Activated T-cell treated with anti-CD3 and anti-CD28 coated beads, Interleukin-2, amount 50 U/mL, for 1 hour (primary cell): ENCODE data around the gene PKNOX2.

Experiments
- DNase-seq: peaks from one replicate; pipeline ENCODE4 v3.0.0-alpha.2; 2020

PKNOX2 gene

DNA sequence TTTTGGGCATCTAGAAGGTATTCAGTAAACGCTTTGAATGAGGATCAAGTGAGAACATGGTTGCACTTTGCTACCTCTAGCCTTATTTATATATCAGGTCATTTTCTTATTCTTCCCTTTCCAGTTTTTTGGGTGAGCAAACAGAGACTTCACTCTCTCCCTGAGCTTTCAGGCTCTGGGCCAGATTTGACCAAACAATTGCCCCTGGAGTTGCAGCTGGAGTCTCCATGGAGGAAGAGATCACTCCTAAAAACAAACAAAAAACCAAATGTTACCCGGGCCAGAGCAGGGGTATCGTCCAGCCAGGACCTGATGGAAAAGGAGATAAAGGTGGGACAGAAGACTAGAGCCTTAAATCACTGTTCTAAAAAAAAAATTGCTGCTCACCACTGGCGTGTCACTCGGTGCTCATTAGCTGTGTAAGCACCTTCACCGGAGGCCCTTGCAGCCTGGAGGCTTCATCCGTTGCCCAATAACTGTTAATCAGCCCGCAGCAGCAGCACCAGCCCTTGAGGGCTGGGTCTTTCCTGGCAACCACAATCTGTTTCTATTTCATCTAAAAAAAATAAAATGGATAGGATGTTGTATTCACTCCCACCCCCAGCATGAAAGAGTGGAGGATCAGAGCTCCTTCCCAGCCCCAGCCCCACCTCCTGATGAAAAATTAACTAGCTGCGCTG, 125.0 kb downstream of the PKNOX2 start:
- DNase-seq, result no peak

DNA sequence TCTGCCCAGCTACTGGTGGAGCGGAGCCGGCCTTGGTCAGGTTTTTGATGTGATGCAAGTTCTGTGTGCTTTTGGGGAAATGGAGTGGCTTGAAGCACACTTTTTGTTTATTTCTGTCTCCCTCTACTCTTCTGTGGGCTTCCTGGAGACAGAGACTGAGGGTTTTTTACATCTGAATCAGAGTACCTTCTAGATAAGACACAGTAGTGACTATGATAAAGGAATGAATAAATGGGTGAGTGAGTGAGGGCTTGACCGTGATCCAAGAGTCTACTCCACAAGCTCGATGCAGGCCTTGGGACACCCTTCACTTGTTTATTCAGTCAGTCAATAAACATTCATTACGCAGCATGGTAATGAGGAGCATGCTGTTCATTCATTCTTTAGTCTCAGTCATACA, 125.7 kb downstream of the PKNOX2 start:
- DNase-seq, result no peak

DNA sequence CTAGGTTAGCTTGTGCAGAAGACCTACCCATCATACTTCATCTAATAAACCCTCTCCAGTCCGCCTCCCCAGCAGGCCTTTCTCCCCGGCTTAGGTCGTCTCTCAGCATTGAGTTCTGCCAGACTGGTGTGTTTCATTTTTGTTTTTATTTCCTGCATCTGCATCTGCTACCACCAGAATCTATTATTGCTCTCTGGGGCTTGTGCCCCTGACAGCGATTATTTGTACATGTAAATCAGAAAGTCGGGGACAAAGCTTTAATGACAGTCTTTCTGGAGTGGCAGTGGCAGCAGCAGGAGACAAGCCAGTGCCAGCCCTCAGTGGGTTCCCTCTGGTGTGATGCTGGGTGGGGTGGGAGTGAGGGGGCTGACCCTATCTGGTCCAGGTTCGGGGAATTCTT, 127.5 kb downstream of the PKNOX2 start:
- DNase-seq, result no peak

DNA sequence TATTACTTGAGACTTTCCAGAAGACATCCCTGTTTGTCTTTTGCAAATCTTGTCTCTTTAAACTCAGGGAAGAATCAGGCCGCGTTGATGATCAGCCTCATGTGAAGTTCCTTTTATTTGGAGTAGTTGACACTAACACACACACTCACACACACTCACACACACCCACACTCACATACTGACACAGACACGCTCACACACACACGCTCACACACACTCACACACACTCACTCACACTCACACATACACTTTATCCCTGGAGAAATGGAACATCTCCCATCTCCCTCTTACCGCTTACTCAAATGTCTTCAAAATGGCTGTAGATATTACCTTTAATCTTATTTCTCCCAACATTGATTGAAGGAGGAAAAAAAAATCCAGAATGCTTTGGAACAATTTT, 129.0 kb downstream of the PKNOX2 start:
- no peak for DNase-seq

DNA sequence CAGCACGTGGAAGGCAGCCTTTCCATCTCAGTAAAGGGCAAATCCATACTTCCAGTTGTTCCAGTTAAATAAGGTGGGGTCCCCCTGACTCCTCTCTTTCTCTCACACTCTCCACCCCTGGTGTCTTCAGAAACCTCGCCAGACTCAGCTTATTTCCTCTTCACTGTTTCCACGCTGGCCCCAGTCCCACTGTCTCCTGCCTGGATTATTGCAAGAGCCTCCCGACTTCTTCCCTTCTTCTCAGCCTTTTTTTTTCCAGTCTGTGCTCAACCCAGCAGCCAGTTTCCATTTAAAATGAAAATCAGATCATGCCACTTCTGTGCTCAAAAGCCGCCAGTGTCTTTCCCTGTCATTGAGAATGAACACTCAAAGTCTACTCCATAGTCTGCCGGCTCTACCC, 131.4 kb downstream of the PKNOX2 start:
- DNase-seq, result no peak

DNA sequence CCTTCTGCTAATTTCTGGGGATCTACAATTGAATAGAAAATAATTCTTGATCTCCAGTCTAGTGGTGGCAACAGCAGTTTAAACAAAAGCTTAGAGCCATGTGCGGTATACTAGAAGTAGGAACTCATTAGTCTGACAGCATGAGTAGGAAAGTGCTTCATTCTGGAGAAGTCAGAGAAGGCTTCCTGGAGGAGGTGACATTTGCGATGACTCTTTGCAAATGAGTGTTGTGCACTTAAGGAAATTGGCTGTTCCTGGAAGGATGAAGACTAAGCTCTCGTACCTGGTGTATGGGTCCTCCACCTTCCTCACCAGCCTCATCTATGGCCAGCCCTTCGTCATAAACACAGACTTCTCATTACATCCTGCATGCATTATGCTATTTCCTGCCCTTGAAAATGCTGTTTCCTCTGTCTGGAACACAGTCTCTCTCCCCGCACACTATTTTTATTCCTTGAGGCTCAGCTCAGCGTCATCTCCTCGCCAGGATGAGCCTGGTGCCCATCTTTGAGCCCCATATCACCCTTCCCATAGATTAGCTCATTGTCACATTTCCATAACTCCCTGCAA, 132.9 kb downstream of the PKNOX2 start:
- DNase-seq, result no peak

DNA sequence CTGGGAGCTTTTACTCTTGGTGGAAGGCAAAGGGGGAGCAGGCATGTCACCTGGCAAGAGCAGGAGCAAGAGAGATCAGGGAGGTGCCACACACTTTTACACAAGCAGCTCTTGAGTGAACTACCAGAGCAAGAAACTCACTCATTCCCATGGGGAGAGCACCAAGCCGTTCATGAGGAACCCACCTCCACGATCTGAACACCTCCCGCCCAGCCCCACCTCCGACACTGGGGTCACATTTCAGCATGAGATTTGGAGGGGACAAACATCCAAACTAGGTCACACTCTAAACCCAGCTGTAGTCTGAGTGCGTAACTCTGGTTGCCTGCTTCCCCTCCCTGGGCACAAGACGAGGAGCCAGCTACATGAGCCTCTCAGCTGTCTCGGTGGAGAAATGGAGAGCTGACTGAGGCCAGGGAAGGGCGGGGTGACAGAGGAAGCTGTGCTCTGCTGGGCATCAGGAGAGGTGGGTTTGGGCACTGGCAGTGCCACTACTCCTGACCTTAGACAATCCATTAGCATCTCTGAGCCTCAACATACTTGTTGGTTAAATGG, 134.6 kb downstream of the PKNOX2 start:
- no peak for DNase-seq

DNA sequence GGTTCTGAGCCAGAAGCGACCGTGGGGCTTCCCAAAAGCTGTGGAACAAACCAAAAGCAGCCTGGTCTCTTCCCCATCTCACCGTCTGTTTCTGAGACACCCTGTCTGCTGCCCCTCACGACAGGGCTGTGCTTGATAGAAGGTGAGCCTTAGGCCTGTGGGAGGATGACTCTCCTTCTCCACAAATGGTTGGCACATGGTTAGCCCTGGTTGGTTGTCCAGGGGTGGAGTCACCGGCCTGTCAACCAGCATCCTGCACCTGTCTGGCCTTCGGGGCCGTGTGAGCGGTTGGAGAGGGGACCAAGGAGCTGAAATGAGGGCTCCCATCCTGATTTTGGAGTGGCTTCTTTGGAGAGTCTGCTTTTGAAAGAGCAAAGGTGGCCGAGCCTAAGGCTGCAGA, 135.3 kb downstream of the PKNOX2 start:
- DNase-seq, result no peak

DNA sequence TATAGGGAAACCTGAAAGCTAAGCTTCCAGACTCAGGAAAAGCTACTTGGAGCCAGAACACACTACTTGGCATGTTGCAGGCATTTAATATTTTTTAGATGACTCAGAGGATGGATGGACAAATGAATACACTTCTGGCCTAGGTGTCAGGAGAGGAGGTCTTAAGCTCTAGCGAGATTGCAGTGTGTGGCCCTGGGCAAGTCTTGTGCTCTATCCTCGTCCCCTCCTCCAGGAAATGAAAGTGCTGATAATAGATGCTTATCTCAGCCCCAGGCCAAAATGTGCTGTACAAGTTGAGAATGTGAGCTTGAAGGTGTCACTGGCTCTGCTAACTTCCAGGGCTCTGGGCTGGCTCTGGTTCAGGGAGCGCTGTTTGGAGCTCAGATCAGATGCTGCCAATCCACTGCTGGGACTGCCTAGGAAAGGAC, 136.3 kb downstream of the PKNOX2 start:
- no peak for DNase-seq

DNA sequence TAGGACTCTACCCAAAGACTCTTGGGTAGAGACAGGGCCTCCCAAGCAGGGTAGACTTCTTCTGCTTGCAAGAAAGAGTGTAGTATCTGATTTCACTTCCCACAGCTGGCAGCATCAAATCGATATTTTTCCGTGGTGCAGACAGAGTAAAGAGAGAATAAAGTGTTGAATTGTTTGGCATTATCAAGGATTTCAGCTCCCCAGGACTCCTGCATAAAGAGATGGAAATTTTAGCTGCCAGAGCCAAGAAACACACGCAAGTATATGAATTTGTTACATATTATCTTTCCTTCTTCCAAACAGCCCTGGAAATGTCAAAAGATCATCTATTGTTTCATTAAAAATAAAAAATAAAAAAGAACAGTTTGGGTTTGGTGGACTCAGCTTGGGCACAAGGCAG, 136.8 kb downstream of the PKNOX2 start:
- DNase-seq, result no peak

DNA sequence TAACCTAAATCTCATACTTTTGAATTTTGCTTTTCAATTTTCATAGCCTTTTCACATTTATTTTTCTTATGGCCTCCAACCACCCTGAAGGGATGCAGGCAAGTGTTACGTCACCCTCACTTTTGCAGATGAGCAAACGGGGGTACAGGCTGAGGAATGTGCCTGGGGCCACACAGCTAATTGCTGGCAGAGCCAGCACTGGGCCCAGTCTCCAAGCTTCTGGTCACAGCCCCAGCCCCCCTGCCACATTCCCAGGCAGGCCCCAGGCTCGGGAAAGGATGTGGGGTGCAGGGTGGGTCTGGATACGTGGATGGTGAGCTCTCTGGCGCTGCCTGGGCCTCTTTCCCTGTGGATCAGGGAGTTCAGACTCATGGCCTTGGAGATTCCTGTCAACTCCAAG, 138.6 kb downstream of the PKNOX2 start:
- DNase-seq, result no peak

DNA sequence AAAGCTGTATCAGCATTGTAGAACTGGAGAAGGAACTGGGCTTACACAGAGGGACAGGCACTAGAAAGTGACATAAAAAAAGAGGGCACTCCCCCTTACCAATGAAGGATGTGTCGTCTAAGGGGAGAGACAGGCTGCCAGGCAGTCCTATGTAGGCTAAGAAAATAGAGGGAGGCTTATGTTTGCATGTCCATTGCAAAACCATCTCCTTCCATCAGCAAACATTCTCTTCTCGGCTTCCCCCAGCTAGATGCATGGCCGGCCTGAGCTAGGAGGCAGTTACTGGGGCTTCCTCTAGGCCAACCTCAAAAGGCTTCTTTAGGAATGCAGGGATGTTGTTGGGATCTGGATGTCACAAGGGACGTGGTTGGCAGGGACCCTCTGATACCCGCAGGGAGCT, 139.1 kb downstream of the PKNOX2 start:
- no peak for DNase-seq

DNA sequence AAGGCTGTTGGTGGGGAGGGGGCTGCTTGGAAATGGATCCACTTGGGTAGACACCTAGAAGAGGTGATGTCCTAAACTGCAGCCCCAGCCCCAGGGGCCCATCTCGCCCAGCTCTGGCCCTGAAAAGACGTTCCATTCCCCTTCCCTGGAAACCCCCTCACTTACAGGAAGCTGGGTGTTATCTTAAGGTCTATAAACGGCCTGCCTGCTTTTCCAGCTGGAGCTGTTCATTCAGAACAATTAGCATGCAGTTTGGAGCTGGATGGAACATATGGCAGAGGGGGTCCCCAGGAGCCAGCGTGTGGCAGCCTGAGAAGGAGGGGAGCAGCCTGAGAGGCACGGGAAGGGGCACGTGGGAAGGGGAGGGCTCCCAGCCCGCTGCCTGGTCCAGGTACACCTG, 139.6 kb downstream of the PKNOX2 start:
- no peak for DNase-seq

DNA sequence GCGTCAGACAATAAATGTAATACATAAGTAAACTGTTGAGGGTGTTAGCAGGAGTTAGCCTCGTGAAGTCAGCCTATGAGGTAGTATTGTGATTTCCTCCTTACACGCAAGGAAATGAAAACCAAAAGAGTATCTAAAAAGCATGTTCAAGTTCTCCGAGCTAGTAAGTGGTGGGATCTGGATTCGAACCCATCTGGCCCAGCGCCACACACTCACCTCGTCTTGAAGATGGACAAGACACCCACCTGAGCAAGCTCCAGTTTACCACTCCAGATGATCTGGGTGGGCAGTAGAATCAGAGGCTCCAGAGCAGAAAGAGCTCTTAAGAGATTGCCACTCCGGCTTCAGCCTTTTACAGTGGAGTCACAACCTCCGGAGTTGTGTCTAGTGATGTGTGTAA, 140.3 kb downstream of the PKNOX2 start:
- no peak for DNase-seq

DNA sequence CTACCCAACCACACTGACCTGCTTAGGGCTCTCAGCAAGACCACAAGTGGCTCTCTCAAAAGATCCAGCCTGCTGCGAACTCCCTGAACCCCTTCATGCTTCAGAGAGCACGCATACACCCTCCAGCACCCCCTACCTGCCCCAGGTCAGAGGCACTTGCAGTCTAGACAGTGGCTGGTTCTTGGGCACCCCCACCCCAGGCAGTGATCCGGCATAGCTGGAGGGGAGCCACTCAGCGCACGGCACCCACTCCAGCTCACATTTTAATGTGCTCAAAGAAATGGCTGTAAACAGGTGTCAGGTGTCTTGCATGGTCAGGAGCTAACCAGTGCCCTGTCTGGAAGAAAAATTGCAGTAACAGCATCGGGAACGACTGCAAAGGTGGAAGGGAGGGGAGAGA, 140.8 kb downstream of the PKNOX2 start:
- no peak for DNase-seq

DNA sequence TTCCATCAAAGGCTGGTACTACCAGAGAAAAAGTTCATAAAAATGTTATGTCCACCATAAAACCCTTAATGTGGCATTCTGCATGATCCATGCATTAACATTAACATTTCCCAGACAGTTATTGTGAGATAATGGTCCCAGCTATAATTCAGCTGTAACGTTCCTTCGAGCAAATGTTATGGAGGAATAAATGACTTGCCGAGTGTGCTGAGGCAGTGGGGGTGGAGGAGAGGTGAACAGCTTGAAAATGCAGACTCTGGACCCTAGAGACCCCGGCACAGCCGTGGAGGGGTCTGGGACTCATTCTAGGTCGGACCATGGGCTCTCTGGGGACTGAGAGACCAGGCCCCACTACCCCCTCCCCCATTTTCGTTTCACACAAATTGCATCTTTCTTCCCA, 141.9 kb downstream of the PKNOX2 start:
- no peak for DNase-seq

DNA sequence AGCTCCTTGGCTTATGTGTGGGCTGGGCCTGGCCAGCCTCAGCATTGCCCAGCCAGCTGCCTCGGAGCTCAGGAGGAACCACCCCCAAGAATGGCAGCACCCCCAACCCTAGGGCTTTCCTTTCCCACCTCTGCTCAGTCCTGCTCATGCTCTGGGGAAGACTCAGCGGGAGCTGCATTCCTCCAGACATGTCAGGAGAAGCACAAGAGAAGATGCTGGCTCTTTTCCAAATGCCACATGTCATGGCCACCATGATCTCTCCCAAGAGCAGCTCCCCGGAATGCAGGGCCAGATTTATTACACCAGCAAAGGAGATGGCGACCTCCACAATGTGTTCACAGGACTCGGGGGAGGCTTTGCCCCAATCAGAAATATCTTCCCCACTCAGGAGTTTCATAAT, 143.7 kb downstream of the PKNOX2 start:
- DNase-seq, result no peak

DNA sequence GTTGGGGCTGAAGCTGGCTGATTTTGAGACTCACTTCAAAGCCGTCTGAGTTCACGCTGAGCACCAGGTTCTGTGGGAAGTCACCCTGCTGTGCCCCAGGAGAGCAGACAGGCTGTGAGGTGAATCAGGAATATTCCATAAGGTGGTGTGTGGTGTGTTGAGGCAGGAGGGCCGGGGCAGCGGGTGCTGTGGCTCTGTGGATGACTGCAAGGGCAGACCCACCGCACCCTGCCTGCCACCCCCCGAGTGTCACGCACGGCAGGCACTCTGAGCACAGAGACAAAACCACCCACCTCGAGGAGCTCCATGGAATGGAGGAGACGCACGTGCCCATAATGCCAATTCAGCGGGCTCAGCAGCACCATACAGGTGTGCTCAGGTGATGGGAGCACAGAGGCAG, 147.8 kb downstream of the PKNOX2 start:
- no peak for DNase-seq

DNA sequence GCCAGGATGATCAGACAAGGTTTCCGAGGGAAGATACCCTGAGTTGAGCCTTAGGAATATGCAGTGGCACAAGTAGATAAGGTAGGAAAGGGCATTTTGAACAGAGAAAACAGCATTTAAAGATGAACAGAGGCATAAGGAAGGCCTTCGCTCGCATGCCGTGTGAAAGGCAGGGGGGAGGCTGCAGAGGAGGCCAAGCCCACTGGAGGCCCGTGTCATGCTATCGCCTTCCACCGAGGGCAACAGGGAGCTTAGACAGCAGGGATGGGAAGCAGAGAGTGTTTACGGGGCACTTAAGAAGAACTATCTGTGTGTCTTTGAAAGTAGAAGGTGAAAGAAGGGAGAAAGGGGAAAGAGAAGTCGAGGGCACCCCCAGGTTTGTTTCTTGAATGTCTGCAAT, 148.3 kb downstream of the PKNOX2 start:
- DNase-seq, result no peak

DNA sequence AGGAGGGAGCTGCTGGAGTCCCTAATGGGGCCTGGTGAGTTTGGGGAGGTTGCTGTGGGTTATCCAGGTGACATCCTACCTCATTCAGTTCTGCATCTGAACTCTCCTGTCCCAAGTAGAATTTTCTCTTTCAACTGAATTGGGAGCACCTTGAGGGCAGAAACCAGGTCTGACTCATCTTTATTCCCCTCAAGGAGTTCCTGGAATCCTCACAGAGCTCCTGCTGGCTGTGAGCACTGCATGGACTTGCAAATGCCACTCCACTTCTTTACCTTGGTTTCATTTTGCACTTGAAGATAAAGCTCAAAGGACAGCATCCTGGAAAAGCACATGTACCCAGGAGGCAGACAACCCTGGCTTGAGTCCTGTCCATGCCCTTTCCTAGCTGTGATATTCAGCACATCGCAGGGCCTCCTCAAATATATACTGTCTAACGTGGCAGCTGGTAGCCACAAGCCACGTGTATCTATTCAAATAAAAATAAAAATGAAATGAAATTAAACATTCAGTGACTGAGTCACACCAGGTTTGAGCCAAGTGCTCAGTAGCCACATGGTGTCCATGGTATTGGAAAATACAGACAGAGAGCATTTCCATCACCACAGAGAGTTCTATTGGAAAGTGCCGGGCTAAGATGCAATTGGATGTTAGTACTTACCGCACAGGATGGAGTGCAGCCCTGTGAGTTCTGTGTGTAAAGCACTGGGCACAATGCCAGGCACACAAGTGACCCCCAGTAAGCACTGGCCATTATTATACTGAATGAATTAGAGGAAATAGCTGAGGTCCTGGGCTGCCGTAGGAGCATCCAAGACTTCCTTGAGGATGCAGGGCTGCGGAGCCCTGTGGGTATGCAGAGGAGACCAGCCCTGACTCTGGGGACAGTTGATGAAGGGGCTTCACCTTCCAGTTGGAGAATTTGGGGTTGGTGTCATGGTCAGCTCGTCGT, 149.0 kb downstream of the PKNOX2 start:
- DNase-seq, result no peak

DNA sequence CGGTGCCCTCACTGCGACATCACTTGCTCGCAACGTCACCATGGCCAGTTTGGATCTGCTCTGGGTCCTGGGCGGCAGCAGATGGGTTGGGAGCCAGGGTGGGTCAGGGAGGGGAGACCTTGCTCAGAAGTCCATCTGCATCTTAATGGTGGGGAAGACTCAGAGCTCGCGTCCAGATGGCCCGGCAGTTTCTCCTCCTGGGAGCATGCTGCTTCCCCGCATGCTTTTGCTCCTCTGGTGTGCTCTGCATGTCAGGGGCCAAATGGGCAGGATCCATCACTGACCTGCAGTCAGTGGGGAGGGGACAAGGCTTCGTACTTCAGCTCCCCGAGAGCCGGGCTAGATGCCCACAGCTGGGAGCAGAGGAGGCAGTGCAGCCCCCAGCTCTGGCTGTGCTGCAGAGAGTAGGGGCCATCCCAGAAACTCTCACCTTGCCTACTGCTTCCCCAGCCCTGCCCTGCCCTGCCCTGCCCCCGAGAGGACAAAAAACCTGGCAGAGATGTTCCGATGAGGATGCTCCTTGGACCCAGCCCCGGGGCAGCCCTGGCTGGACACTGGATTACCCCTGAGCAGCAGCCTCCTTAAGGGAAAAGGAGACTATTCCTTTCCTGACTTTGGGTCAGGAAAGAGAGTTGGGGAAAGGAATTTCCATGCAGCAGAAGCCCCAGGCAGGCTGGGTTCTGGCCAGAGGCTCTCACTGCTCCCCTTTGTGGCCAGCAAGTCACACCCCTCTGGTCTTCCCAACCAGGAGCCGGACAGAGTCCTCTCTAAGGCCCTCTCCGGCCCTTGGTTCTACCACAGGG, 149.9 kb downstream of the PKNOX2 start:
- DNase-seq, result no peak

DNA sequence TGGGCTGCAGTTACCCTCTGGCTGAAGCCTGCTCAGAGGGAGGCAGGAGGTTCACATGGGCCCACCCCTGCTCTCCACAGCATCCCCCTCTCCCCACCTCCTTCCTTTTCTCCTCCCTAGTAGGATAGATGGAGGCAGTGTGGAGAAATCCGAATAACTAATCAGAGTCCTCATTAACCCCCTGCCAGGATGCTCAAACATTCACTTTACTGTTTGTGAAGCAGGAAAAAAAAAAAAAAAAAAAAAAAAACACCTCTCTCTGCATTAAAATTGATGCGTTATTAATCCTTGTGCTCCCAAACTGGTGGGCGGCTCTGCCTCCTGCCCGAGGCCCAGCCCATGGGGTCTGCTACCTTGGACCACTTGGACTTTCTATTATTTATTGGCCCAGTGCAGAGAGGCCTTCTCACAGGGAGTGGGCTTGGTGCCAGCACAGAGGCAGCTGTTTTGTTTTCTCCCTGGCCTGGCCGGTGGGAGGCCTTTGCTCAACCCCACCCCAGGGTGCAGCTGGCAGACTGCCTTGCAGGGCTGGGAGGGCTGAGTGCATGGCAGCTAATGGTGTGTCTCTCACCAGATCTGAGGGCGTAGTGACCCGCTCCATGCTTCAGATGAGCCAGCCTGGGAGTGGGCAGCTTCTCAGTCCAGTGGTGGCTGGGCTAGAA, 150.7 kb downstream of the PKNOX2 start:
- DNase-seq, result no peak
